Nephron progenitor cell (in vitro differentiated cells): ENCODE data around the gene MORN5.

ENCODE experiments used
- DNase-seq: peaks from one replicate; pipeline ENCODE4 v3.0.0; 2021
- H3K27ac Mint-ChIP-seq: 2 replicates; pipeline ENCODE4 v1.8.0; 2021; ENCODE audit warnings: mild to moderate bottlenecking, moderate library complexity, mixed read lengths
- H3K27me3 Mint-ChIP-seq: 2 replicates; pipeline ENCODE4 v1.8.0; 2021; ENCODE audit warnings: mild to moderate bottlenecking, low read depth, mixed read lengths; ENCODE audit not compliant: poor library complexity
- H3K36me3 Mint-ChIP-seq: 2 replicates; pipeline ENCODE4 v1.8.0; 2021; ENCODE audit warnings: low read depth, mixed read lengths
- H3K4me1 Mint-ChIP-seq: 2 replicates; pipeline ENCODE4 v1.8.0; 2021; ENCODE audit warnings: mixed read lengths
- H3K4me3 Mint-ChIP-seq: 2 replicates; pipeline ENCODE4 v1.8.0; 2021; ENCODE audit warnings: mild to moderate bottlenecking, moderate library complexity, mixed read lengths
- H3K9me3 Mint-ChIP-seq: 2 replicates; pipeline ENCODE4 v1.8.0; 2021; ENCODE audit warnings: mild to moderate bottlenecking, moderate library complexity, mixed read lengths
- CTCF ChIP-seq: fragments of 200-600 bp; sonication (generic); IDR thresholded peaks from 2 replicates; pipeline ENCODE4 v1.5.0; 2021; ENCODE audit warnings: antibody characterized with exemption

Gene MORN5

GRCh38 chr9:122197882-122198281, 38.2 kb downstream of the MORN5 start:
- Mint-ChIP-seq H3K27ac (no peak overlapping the region), H3K4me3 (no peak overlapping the region), H3K36me3 (no peaks in the 10 kb centered on the region), H3K27me3 (peaks cover 39% of the 10 kb centered on the region), H3K9me3 (no peaks in the 10 kb centered on the region), H3K4me1 (peaks cover 14% of the 10 kb centered on the region)
- DNase-seq, result no peak
- no peak for TF ChIP-seq CTCF

- no peak for DNase-seq
- Mint-ChIP-seq H3K27me3 (peaks cover 36% of the 10 kb centered on the region), H3K4me3 (no peak overlapping the region), H3K9me3 (no peaks in the 10 kb centered on the region), H3K4me1 (peaks cover 11% of the 10 kb centered on the region), H3K36me3 (no peaks in the 10 kb centered on the region), H3K27ac (no peak overlapping the region)
- TF ChIP-seq CTCF, result no peak
Observed at GRCh38 chr9:122200960-122201595, 41.4 kb downstream of the MORN5 start.

DNA sequence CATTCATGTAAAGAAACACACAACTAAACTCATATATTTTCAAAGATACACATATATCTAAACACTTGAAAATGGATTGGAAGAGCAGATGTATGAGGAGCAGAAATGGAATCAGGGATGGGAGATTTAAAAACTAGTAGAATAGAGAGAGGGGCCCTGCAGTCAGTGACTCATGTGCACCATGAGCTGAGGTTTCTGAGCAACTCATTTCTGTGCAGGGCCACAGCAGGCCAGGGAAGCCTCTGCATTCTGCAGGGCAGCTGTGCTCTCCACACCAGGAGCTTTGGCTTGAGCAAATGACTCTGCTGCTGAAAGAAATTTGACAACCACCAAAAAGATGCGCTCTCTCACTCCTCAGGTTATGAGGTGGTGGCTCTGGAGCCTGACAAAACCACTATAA, 41.9 kb downstream of the MORN5 start:
- H3K4me1 Mint-ChIP-seq, result peaks cover 11% of the 10 kb centered on the region
- no peak overlapping the region for H3K27ac Mint-ChIP-seq
- H3K36me3 Mint-ChIP-seq, result no peaks in the 10 kb centered on the region
- no peak for DNase-seq
- H3K27me3 Mint-ChIP-seq, result peaks cover 33% of the 10 kb centered on the region
- TF ChIP-seq CTCF, result no peak
- H3K9me3 Mint-ChIP-seq, result no peaks in the 10 kb centered on the region
- H3K4me3 Mint-ChIP-seq, result no peak overlapping the region

DNA sequence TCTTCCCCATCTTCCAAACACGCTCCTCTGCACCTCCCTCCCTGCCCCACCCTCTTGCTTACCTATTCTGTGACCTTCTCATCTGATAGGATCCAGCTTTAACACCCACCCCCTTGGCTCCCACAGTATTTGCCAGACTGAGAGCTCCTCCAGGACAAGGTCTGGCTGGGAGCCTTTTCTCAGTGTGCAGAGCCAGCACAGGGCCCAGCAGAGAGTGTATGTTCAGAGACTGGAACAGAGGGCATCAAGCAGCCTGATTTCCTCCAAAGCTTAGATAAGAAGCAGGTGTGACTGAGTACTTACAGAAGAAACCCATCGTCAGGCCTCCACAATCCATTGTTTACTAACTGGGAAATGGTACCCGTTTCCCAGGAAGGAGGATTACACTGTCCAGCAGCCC, 42.4 kb downstream of the MORN5 start:
- peaks cover 14% of the 10 kb centered on the region for H3K4me1 Mint-ChIP-seq
- peaks cover 33% of the 10 kb centered on the region for H3K27me3 Mint-ChIP-seq
- H3K27ac Mint-ChIP-seq, result no peak overlapping the region
- DNase-seq, result no peak
- no peak for TF ChIP-seq CTCF
- H3K4me3 Mint-ChIP-seq, result no peak overlapping the region
- no peaks in the 10 kb centered on the region for H3K9me3 Mint-ChIP-seq
- H3K36me3 Mint-ChIP-seq, result no peaks in the 10 kb centered on the region

DNA sequence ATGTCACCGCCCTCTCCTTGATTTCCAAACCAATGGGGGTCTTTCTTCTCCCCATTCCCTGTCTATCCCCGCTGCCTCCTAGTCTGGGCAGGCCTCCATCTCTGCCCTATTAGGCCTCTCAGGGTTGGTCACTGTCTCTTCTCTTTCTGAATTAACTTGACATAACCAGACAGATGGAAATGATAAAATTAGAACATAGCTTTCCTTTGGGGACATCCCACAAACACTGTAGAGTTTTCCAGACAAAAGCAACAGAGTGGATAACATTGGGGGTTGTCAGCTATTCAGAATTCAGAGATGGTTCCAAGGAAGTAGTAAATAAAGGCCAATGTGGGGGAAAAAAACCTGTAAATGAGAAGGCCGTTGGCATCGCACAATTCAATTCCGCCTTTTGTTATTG, 44.3 kb downstream of the MORN5 start:
- Mint-ChIP-seq H3K9me3 (no peaks in the 10 kb centered on the region), H3K27ac (no peak overlapping the region), H3K4me1 (peaks cover 7% of the 10 kb centered on the region), H3K4me3 (no peak overlapping the region), H3K36me3 (no peaks in the 10 kb centered on the region), H3K27me3 (peaks cover 30% of the 10 kb centered on the region)
- no peak for TF ChIP-seq CTCF
- no peak for DNase-seq

DNA sequence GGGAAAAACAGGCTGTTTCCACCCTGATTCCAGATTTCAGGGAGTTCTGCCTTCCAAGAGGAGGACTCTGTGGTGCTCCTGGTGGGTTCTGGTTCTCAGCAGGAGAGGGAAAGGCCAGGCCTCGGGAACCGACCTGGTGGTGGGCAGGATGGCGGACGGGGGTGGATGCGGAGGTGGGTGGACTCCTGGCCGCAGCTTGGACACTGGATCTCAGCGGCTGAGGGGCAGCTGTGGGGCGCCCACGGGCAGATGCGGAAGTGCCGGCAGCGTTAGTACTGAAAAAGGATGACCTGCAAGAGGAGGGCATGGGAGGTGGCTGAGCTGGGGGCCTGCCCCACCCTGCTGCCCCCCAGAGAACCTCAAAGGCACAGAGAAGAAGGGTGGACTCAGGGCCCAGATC, 44.8 kb downstream of the MORN5 start:
- Mint-ChIP-seq H3K36me3 (no peaks in the 10 kb centered on the region), H3K4me1 (peaks cover 7% of the 10 kb centered on the region), H3K27me3 (peaks cover 28% of the 10 kb centered on the region), H3K27ac (no peak overlapping the region), H3K9me3 (no peaks in the 10 kb centered on the region), H3K4me3 (no peak overlapping the region)
- TF ChIP-seq CTCF, result no peak
- no peak for DNase-seq
